GM21515 (cell line): Measurements from ENCODE around the gene SORCS3.

Source experiments
- ATAC-seq: cut with Tn5 transposase; IDR thresholded peaks from one replicate; pipeline ENCODE4 v1.9.1; 2021; ENCODE audit not compliant: unreplicated experiment

The SORCS3 gene

DNA sequence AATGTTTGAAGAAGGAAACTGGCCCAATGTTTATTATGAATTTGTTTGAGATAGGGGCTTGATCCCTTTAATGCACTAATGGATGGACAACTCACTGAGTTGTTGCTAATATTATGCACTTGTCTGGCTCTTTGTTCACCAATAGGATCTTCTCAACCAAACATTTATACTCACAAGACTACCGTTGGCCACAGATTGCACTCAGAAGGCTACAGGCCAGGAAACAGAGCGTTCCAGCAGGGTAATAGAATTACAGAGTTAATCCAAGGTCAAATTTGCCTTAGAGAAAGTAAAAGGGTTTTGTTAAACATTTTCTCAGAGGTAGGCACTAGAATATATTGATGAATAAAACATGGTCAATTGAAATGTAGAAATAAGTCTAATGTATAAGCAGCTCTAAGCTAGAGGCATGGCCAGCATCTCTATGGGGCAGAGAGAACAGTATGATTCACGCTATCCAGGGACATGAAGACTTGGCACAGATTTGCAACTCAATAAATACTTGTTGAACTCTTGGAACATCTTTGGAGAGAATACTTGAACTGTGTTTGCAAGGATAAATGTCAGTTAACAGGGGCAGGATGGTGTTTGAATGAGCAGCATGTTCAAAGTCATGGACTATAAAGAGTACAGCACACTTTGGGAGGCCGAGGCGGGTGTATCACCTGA lies 606.9 kb downstream of the SORCS3 start:
- no peak for ATAC-seq

DNA sequence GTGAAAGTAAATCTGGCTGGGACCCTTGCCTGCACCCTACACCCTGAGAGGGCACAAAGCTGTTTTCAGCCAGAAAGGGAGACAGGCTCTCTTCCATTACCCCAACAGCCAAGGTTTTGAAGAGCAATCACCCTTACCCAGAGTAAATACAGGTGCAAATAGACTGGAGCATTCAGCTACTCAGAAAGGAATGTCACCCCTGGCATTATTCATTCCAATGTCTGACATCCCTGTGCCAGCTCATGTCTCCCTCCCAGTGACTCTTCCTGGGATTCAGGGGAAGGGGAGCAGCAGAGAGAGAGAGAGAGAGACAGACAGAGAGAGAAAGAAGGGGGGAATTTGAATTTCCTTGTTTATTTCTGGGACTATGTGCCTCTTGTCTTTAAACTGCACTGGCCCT lies 611.8 kb downstream of the SORCS3 start:
- ATAC-seq, result no peak

DNA sequence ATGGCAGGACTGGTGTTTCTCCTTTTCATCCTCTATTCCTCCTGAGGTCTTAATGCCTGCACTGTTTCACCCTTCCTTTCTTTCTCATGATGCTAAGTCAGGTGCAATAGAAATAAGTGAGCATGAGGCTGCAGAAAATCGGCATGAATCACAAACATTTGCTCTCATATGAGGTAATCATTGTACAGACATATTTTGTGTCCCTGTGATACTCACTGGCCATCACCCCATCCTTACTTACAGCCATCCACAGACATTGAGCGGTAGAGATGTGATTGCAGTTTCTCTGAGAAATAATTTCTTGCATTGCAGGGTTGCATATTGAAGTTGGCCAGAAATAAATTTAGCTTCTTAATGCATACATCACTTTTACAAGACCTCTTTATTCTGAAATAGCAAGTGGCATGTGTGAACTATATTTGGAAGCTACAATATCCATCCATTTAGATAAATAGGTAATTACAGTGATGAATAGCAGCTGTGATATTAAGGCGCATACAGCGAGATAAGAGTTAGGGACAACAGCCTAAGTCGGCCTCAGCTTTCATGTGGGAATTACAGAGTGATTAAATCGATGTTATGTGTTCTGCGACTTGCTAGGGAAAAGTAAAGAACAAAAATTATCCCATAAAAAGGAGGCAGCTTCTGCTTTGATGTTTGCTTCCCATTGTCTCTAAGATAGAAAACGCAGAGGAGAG lies 612.6 kb downstream of the SORCS3 start:
- ATAC-seq, result no peak

DNA sequence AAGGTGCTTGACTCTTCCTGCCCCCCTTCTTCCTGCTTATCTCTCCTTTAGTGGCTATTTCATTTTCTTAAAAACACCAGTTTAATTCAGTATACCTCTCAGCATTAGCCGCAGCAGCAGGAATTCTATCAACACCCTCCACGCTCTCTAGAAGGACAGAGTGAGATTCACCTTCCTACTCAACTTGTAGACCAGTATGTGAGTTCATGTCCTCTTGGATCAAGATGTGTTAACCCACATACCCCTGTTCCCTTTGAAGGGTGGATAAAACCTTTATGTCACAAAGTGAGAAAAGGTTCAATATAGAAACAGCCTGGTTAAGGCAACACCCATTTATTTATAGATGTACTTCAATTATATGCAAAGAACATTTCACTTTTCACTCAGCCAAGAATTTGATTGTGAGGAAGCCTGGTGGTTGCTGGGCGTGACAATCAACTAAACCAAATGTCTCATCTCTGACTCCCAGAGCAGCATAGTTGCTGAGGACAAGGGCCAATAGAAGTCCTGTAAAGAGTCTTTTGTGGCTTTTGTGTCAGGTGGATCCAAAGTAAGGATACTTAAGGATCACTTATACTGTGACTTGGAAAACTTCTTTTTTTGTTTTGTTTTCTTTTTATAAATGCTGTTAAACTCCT lies 617.1 kb downstream of the SORCS3 start:
- ATAC-seq, result no peak

DNA sequence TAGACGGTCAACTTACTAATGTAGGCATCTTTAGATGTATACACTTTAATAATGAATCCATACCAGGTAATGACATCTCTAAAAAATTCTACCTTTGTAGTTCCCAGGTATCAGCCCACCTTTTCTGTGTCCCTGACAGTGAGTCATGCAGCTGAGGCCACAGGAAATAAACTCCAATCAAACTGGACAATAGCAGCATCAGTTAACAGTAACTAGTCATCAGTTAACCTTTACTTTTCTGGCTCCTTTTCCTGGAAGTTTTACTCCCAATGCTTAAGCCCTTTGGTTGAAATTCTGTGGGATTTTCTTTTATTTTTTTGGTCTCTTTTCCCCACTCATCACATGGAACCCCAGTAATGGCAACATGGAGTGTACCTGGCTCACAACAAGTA lies 617.6 kb downstream of the SORCS3 start:
- no peak for ATAC-seq

DNA sequence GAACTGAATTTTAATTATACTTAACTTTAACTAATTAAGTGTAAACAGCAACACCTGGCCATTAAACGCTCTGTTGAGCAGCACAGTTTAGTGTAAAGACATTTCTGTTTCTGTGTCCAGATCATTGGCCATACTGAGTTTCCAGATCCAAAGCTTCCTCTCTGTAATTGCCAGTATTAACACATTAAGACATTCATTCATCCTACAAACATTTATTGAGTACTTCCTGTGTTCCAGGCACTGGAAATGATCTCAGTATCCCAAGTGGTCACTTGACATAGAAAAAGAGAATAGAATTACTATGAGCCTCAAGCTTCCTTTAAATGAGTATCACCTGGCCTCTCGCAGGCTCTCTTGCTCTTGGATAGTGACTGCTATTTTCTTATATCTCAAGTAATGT lies 618.1 kb downstream of the SORCS3 start:
- no peak for ATAC-seq

DNA sequence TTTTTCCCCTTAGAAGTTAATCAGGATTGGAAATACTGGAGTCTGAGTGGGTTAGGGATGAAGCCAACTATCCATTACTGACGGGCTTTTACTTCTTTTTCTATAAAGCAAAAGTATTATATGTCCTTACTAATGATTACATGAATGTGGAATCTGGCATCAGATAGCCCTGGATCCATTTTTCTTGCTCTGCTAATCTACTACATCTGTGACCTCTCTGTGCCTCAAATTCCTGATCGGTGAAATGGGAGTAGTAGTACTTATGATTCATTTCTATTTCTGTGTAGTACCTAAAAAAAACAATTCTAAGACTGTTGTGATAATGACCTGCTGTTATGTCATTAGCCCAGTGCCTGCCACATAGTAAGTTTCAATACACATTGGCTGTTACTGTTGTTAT lies 621.6 kb downstream of the SORCS3 start:
- no peak for ATAC-seq

DNA sequence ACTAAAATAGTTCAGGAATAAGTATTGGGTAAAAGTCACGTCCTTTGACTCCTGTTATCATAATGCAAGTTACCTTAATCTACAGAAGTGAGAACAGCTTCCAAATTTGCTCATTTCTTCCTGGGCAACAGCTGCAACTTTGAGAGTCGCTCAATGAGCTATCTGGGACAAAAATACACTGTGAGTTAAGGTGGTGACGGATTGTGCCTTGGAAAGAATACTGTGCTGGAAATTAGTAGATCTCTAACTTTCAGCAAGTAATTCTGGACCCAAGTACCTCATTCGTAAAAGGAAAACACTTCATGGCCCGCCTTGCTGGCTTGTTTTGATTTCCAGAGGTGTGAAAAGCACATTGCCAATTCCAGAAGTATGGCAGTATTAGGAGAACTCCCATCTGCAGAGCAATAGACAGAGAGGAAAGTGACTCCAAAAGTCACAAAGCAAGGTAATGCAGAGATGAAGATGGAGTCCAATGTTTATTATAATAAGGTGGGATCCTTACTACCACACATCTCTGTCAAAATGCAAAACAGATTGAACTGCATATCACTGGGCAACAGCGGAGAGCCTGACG lies 626.0 kb downstream of the SORCS3 start:
- no peak for ATAC-seq

DNA sequence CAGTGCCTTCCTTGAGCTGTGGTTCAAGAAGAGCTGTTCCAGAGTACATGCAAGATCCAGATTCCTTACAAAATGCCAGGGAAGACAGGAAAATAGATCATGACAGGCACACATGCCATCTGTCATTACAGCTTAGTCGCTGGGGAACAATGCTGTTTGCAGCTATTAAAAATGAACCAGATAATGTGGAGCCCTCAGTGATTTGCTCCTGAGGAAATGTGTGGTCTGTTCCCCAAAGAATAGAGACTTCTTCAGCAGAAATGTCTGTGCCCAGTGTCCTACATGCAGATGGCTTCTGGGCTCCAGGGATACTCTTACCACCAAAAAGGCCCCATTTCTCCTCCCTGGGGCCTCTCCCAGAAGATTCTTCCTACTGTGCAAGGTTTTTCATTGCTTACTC lies 627.9 kb downstream of the SORCS3 start:
- ATAC-seq, result no peak

DNA sequence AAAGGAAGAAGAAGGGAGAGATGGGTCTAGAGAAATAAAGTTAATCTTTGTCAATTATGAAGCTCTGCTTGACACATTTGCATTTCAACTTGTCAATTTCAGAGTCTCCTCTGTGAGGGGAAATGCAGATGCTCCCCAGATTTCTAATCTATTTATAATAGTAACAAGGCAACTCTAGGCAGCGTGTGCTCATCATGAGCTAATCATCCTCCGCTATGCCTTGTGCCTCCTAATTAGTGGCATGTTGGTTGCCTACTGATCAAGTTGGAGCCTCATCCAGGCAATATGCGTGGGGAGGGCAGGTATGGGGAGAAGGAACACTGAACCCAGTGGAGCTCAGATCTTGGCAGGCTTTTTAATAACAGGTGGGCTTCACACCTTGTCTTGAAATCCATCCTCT lies 628.6 kb downstream of the SORCS3 start:
- no peak for ATAC-seq

DNA sequence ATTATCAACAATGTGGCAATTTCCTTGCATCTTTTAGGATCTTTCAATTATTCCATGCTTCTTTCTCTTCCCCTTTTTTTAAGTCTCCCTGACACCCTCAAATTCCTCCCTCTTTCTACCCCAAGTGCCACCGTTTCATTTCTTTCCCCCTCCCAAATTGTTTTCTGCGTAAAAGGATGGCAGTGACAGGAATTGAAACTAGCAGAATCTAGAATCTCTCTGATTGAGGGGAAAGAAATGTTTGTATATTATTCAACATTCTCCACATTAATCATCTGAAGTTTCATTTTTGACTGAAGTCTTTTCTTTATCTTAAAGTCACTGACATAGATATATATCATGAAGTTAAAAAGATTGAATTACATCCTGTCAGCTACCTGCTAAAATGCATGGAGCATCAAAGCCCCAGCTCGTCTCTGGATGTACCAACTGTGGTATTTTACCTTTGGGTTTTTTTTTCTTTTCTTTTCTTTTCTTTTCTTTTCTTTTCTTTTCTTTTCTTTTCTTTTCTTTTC lies 633.5 kb downstream of the SORCS3 start:
- no peak for ATAC-seq

DNA sequence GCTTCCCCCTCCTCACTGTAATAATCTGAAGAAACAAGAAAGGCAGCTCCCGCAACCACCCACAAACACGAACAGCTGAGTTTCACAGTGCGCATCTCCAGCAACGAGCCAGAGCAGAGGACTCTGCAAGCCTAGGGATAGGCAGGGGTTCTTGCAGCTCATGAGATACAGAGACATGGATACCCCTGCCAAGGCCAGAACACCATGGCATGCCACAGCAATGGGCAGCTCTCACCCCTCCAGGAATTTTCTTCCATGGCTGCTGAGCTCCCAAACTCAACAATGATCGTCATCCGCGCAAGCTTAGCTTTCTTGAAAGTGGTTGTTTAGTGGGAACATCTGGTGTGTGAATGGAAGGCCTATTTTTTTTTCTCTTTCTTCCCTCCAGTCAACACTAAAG lies 637.3 kb downstream of the SORCS3 start:
- ATAC-seq, result no peak

DNA sequence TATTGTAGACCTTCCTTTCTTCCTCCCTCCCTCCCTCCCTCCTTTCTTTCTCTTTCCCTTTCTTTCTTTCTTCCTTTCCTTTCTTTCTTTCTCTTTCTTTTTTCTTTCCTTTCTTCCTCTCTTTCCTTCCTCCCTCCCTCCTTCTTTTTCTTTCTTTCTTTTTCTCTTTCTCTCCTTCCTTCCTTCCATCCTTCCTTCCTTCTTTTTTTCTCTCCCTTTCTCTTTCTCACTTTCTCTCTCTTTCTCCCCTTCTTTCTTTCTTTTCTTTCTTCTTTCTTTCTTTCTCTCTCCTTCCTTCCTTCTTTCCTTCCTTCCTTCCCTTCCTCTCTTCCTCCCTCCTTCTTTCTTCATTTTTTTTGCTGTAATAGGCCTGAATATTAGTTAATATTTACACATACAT lies 638.0 kb downstream of the SORCS3 start:
- no peak for ATAC-seq

DNA sequence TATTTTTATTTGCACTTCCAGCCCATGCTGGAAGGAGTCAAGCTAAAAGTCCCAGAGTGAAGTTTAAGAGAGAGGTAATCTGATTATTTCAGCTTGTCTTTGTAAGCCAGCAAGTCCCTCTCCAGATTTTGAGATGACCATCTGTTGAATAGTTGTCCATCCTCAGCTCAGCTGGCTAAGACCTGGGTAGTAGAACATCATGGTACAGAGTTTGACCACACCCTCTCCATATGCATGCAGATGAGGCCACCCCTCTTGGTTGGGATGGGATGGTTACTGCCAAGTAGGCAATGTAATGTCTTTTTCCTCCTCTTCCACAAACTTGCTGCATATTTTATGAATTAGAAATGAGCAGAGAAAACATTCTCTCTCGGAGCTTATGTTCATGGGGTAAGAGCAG lies 639.8 kb downstream of the SORCS3 start:
- ATAC-seq, result no peak

DNA sequence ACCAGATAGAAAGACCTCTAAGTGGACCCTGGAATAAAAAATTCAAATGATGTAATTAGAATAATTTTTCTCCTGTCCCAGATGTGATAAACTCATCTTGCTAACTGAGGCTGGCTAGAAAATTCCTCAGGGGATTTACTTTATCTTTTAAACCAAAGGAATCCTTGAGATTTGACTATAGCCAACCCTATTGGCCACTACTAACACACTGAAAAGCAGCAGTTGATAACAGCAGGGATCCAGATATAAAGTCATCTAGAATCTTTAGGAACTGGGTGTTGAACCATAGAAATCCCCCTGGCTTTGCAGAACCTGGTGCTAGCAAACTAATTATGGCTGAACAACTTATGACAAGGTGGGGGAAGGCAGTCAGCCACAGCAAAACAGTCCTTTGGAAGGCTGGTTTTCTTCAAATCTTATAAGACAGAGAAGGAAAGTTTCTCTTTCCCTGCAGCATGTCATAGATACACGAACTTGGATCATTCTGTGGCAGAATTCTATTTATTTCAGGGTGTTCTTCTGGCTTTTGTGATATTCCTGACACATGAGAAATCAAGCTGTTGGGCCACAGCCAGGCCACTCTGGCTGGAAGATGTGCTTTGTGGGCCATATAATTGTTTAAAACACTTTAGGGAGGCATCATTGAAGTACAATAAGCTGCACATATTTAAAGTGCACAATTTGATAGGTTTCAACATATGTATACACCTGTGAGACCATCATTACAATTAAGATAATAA lies 643.6 kb downstream of the SORCS3 start:
- ATAC-seq, result no peak

DNA sequence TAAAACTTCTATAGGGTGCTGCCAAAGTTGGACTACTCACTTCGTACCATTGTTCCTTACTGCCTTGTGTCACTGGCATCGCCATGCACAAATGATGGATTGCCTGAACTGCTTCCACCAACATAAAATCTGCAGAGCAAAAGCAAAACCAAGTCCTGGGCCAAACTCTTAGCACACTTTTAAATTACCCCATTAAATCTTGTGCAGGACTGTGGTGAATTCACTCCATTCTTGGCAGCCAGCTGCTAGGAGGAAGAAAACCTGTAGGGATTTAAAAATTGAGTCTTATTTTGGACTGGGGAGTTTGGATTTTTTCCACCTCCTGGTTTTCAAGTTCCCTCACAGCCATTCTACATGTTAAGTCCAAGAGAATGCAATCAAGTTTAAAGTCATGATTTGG lies 646.9 kb downstream of the SORCS3 start:
- no peak for ATAC-seq

DNA sequence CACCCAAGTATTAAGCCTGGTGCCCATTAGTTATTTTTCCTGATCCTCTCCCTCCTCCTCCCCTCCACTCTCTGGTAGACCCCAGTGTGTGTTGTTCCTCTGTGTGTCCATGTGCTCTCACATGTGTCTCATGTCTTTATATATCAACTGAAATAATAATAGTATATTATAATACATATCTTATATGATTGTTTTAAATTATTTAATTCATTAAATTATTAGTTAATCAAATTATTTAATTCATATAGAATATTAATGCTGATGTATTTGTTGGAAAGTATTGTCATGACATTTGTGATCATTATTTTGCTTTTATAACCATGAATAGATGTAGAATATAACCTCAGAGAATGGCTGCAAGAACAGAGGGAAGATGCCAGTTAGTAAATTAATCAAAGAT lies 647.5 kb downstream of the SORCS3 start:
- ATAC-seq, result no peak

DNA sequence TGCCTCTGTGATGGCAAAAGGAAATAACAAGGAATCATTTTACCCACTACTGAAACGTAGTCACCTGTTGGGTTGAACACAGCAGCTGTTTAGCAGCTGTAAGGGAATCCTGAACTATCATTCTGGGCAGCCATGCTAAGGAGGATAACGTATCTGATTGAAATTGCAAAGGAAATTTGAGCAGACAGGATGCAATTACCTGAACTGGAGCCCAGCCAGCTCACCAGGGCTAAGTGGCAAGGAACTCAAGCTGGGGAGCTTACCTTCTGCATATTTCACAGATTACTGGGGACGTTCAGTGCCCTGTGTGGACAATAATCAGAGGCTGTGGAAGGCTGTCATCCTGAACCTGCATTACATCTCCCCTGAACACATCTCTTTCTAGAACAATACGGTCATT lies 650.5 kb downstream of the SORCS3 start:
- no peak for ATAC-seq

DNA sequence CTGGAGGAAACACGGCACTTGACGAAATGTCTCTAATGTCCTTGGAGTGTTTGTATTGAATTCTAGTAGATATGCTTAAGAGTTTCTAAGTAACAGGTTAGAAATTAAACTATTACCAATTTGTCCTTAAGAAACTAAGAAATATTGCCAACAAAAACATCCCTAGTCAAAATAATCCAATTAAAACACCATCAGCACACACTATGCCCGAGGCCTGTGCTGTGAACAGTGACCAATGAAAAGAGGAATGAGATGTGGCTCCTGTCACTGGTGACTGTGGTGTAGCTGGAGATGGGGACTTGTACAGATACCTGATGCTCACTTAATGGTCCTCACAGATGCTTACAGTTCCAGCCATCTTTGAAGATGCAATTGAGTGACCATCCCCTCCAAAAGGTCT lies 651.1 kb downstream of the SORCS3 start:
- no peak for ATAC-seq
